Activated CD4-positive, alpha-beta T cell treated with anti-CD3 and anti-CD28 coated beads, Interleukin-2, amount 50 U/mL, for 24 hours (primary cell): ENCODE data around the gene OR10A6.

Experiments used
- DNase-seq, 2 donors: peaks; one replicate each; pipeline ENCODE4 v3.0.0-alpha.2; 2020; ENCODE audit warnings: low read depth in 1 of 2, low spot score in 1 of 2

Gene OR10A6, protein sequence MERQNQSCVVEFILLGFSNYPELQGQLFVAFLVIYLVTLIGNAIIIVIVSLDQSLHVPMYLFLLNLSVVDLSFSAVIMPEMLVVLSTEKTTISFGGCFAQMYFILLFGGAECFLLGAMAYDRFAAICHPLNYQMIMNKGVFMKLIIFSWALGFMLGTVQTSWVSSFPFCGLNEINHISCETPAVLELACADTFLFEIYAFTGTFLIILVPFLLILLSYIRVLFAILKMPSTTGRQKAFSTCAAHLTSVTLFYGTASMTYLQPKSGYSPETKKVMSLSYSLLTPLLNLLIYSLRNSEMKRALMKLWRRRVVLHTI

DNA sequence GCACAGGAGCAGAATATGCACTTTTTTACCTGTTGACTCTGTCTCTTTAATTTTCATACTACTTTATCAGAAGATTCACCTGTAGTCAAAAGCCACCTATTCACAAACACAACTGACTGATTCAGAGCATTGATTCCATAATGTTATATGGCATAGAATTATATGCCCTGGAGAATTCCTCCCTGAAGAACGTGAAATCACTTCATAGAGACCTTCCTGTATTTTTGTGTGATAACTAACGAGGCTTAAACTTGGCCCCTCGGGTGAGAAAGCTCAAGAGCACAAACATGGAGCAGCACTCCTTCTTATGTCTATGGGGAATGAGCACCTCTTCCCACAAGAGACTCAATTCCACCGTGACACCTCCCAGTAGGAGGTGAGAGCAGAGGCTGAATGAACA lies at the start of gene OR10A6:
TSS of gene OR10A6 (minus strand) at position 101 of the 400 bp plus-strand sequence. CDS start 2,606 bp downstream, outside the sequence.
- no peak for DNase-seq

DNA sequence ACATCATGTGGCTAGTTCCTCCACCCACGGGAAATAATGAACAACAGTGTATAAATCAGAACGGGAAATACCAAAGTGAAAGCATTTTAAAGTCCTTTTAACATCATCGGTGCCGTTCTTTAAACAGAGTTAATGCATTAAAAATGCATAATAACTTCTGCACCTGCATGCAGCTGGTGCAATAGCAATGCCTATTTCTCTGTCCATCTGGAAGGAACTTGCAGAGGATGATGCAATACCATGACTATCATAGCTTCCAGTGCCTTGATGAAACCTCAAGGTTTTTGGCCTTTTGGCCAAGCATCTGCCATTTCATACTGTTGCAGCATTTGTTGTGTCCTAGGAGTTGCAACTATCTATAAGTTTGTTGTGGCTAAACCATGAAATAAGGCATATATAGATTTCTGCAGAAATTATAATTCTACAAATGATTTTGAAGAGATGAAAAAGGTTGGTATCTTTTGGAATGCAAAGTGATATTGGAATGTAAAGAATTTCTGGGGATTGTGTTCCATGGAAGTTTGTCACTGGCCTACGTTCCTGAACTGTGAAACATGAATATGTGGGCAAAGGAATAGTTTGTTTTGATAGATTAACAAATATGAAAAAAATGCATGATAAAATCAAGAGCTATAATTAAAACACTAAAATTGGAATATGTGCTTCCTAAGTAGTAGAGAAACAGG lies 46.3 kb upstream of the OR10A6 start:
- DNase-seq = no peak

GRCh38 chr11:7974668-7975067 lies 43.6 kb upstream of the OR10A6 start:
- DNase-seq = no peak

DNA sequence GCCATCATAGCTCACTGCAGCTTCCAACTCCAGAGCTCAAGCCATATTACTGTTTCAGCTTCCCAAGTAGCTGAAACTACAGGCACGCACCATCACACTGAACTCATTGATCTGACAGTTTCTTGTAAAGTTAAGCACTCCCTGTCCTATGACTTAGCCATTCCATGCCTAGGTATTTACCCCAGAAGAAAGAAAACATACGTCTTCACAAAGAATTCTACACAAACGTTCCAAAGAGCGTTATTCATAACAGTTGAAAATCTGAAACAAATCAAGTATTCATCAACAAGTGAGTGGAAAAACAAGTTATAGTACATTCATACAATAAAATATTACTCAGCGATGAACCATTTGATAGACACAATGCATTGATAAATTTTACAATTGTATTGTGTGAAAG lies 41.9 kb upstream of the OR10A6 start:
- no peak for DNase-seq

DNA sequence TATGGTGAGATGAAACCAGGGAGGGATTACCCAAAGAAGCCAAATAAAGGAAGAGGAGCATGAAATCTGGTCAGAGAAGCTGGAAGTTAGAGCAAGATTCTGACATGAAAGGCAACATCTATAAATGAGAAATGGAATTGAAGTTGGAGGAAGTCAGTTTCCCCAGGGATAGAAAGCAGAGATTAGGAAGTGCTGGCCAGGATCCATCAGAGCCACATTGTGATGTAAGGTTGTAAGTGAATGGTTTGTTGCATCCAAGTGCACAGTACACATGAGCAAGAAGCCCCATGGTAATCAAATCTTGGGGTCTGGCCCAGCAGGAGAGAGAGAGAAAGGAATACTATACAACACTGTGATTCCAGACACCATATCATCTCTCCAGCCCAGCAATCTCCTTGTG lies 40.8 kb upstream of the OR10A6 start:
- no peak for DNase-seq

- no peak for DNase-seq
Measured at GRCh38 chr11:7969756-7970646, 38.9 kb upstream of the OR10A6 start.

DNA sequence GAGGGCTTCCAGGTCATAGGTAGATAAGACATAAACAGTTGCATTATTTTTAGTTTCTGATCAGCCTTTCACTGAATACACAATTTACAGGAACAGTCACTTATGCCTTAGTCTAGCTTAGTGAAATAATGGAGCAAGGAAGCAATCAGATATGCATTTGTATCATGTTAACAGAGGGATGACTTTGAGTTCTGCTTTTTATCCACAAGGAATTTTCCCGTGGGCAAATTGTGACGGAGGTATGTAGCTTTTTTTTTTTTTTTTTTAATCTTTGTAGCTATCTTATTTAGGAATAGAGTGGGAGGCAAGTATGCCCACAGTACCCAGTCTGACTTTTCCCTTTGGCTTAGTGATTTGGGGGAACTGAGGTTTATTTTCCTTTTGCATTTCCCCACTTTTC lies 37.6 kb upstream of the OR10A6 start:
- DNase-seq = no peak

DNA sequence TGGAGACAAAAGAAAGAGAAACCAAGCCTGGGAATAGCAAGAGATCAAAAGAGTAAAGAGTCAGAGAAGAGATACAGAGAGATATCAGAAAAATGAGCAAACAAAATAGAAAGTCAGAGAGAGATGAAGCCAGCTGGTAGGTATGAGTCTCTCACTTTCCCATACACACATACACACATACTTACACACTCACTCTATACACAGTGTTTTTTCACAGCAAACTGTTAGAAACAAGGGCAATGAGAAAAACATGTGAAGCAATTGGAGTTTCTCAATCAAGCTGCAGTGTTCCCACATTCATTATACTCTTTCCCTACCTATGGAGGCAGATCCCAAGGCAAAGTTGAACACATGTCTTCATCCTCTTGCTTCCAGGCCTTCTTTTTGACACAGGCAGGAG lies 36.8 kb upstream of the OR10A6 start:
- no peak for DNase-seq

DNA sequence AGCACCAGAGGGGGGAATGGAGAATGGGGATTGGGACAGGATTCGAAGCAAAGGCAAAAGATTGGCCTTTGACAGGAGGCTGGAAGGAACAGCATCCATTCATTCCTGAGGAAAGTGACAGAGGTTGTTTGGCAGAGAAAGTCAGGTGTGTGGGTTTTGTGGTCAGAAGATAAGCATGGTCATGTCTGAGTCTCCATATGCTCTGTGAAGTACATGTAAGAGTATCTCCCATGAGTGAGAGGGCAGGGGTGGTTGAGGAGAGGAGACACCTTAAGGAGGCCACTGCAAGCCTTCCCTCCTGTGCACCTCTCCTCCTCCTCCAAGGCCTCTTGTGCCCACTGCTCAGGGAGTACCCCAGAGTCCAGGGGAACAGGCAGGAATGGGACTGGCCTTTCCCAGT lies 36.0 kb upstream of the OR10A6 start:
- no peak for DNase-seq

- no peak for DNase-seq
Measured at GRCh38 chr11:7965386-7965785, 34.3 kb upstream of the OR10A6 start, which contains the start of gene NLRP10. NLRP10 (minus strand) TSS chr11:7965447; CDS start chr11:7963495, 1,952 bp downstream.

- DNase-seq = no peak
Measured at GRCh38 chr11:7964873-7965272, 33.8 kb upstream of the OR10A6 start.

GRCh38 chr11:7964261-7964660 lies 33.2 kb upstream of the OR10A6 start:
- DNase-seq = no peak

GRCh38 chr11:7955191-7955590 lies 24.1 kb upstream of the OR10A6 start:
- DNase-seq = no peak

- DNase-seq = no peak
Measured at GRCh38 chr11:7949934-7950333, 18.9 kb upstream of the OR10A6 start.

GRCh38 chr11:7944123-7944522 lies 13.1 kb upstream of the OR10A6 start:
- DNase-seq = no peak

- no peak for DNase-seq
Measured at GRCh38 chr11:7941608-7942007, 10.5 kb upstream of the OR10A6 start, which contains the start of gene OR10A3. OR10A3 (minus strand) TSS chr11:7941708; CDS start chr11:7939520, 2,188 bp downstream.

- no peak for DNase-seq
Measured at GRCh38 chr11:7941146-7941545, 10.1 kb upstream of the OR10A6 start.

DNA sequence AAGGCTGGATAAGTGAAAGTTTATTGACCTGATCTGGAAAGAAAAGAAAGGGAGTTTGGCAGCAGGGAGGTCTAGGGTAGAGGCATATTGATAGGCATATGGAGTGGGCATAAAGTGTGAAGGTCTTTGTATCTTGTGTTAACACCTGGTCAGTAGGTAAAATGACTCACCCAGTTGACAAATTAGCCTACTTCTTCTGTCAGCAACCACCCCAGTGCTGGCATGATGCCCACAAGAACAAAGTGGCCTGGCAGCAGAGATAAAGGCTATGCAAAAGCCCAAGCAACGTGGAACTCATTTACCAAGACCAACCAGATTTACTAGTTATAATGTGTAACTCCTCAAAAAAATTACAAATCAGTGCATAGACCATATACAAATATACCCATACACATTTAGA lies 5.5 kb upstream of the OR10A6 start:
- no peak for DNase-seq

DNA sequence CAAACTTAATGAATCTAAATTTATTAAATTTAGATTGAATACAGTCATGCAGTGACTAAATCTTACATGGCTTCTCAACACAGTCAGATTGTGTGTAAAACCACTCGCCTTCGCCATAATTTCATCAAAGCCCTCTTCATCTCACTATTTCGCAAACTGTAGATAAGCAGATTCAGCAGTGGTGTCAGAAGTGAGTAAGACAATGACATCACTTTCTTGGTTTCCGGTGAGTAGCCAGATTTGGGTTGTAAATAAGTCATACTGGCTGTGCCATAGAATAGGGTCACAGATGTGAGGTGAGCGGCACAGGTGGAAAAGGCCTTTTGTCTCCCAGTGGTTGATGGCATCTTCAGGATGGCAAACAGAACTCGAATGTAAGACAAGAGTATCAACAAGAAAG lies 3.4 kb downstream of the OR10A6 start:
- DNase-seq = no peak

DNA sequence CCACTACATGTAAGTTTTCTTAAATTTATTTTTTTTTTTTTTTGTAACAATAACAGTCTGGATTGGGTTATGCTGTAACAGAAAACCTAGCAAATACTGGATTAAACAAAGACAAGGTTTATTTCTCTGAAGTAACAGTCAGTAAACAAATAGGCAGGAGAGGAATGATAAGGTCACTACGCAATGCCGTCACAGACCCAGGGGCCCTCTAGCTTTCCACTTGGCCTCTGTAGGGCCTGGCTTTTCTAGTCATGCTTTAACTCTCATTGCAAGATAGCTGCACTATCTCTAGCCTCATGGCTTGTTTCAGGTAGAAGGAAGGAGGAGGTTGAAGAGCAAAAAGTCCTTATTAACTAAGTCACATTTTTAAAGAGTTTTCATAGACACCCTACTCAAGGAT lies 6.5 kb downstream of the OR10A6 start:
- no peak for DNase-seq

DNA sequence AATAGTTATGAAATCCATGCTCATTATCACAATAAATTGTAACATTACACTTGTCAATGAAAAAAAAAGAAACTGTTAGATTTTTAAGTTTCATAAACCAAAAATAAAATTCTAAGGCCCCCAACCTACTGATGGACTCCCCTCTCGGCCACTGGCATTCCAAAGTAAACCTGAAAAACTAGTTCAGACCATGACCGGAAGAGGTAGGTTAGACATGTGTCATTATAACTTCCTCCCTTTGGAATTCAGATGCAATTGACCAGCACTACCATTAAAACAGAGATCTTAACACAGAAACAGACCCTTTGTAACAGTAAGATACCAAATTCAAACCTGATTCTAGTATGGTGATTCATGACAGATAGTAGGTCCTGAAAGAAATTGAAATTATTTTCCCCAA lies 12.9 kb downstream of the OR10A6 start:
- DNase-seq = no peak

GRCh38 chr11:7911011-7911410 lies 20.1 kb downstream of the OR10A6 start:
- no peak for DNase-seq
